Neural crest cell (in vitro differentiated cells): Measurements from ENCODE around the gene PRDM16. TPM values are rescaled to one million over a fixed set of nuclear protein-coding genes. Genes with fewer than 3 reads are reported as not detected.

ENCODE experiments used
- DNase-seq: peaks from one replicate; pipeline ENCODE4 v3.0.0; 2021; ENCODE audit warnings: low read depth, mixed read lengths, low spot score
- H3K27ac Mint-ChIP-seq: one replicate; pipeline ENCODE4 v1.8.0; 2021; ENCODE audit warnings: mild to moderate bottlenecking, mixed read lengths; ENCODE audit not compliant: unreplicated experiment
- H3K27me3 Mint-ChIP-seq: 2 replicates; pipeline ENCODE4 v1.8.0; 2021; ENCODE audit warnings: low read depth, mild to moderate bottlenecking, mixed read lengths
- H3K36me3 Mint-ChIP-seq: 2 replicates; pipeline ENCODE4 v1.8.0; 2021; ENCODE audit warnings: low read depth, mild to moderate bottlenecking, mixed read lengths
- H3K4me1 Mint-ChIP-seq: 2 replicates; pipeline ENCODE4 v1.8.0; 2021; ENCODE audit warnings: mixed read lengths
- H3K4me3 Mint-ChIP-seq: one replicate; pipeline ENCODE4 v1.8.0; 2021; ENCODE audit warnings: mild to moderate bottlenecking, mixed read lengths
- H3K9me3 Mint-ChIP-seq: 2 replicates; pipeline ENCODE4 v1.8.0; 2021; ENCODE audit warnings: mixed read lengths
- total RNA-seq: library from RNA; stranded (reverse); gene quantifications from 2 replicates; pipeline ENCODE4 v1.2.1, GENCODE V29; 2021
- TF ChIP-seq, protein P1 (sequence below): fragments of 200-600 bp; sonication (generic); conservative IDR thresholded peaks from 2 replicates; pipeline ENCODE4 v1.5.0; 2021; ENCODE audit warnings: antibody characterized with exemption, mild to moderate bottlenecking

PRDM16 gene
- total RNA-seq, 1 donor from 2014 or later: 11.7 TPM

GRCh38 chr1:3132660-3133059 lies 63.7 kb downstream of the PRDM16 start:
- H3K27ac Mint-ChIP-seq: no peak overlapping the region
- H3K27me3 Mint-ChIP-seq: no peaks in the 10 kb centered on the region
- TF ChIP-seq, protein P1, sequence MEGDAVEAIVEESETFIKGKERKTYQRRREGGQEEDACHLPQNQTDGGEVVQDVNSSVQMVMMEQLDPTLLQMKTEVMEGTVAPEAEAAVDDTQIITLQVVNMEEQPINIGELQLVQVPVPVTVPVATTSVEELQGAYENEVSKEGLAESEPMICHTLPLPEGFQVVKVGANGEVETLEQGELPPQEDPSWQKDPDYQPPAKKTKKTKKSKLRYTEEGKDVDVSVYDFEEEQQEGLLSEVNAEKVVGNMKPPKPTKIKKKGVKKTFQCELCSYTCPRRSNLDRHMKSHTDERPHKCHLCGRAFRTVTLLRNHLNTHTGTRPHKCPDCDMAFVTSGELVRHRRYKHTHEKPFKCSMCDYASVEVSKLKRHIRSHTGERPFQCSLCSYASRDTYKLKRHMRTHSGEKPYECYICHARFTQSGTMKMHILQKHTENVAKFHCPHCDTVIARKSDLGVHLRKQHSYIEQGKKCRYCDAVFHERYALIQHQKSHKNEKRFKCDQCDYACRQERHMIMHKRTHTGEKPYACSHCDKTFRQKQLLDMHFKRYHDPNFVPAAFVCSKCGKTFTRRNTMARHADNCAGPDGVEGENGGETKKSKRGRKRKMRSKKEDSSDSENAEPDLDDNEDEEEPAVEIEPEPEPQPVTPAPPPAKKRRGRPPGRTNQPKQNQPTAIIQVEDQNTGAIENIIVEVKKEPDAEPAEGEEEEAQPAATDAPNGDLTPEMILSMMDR: no peak
- H3K9me3 Mint-ChIP-seq: no peaks in the 10 kb centered on the region
- DNase-seq: no peak
- no peak overlapping the region for H3K4me3 Mint-ChIP-seq
- H3K4me1 Mint-ChIP-seq: peaks cover 50% of the 10 kb centered on the region
- H3K36me3 Mint-ChIP-seq: no peaks in the 10 kb centered on the region

DNA sequence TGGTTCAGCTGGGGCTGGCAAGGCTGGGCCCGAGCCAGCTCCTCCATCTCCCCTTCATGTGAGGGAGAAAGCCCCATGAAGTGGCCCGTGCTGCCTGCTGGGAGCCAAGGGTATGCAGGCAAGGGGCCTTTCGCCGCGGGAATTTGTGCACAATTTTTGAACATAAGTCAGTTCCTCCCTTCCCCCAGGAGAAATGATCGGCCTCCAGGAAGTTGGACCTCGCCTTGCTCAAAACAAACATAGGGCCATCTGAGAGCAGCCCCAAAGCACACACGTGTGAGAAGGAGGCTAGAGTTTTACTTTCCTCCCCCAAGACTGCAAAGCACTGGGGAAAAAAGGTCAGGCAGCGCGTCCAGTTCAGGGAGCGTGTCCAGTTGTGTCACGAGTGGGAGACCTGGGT lies 64.7 kb downstream of the PRDM16 start:
- H3K27me3 Mint-ChIP-seq: peaks cover under 1% of the 10 kb centered on the region
- H3K9me3 Mint-ChIP-seq: no peaks in the 10 kb centered on the region
- peaks cover 51% of the 10 kb centered on the region for H3K4me1 Mint-ChIP-seq
- TF ChIP-seq, protein P1: no peak
- no peaks in the 10 kb centered on the region for H3K36me3 Mint-ChIP-seq
- no peak for DNase-seq
- H3K27ac Mint-ChIP-seq: no peak overlapping the region
- no peak overlapping the region for H3K4me3 Mint-ChIP-seq

DNA sequence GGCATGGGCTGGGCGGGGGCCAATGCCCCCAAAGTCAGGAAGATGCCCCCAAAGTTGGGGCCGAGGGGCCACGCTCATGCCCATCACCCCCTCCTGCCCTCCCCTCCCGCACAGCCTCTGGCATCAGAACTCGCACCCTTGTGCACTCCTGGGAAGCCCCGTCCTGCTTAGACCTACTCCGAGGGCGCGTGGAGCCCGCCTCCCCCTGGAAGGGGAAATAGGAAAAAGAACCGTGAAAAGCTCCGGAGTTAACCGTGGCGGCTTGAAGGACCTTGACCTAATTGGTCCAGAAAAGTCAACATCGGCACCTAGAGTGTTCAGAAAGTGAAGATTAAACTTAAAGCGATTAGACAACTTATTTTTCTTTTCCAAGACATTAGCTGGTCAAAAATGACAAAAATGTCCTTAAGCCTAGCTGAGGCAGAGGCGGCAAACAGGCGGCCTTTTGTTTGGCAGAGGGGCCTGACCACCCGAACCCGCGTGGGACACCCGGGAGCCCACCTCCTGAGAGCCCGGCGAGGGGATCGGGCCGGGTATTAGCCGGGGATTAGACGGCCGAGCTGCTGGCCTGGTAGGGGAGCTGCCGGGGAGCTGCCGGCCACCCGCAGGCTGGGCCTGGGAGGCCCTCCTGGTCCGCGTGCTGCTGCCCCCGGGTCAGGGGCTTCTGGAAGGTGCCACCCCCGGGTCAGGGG lies 65.5 kb downstream of the PRDM16 start:
- Mint-ChIP-seq H3K9me3 (no peaks in the 10 kb centered on the region), H3K4me1 (peaks cover 52% of the 10 kb centered on the region), H3K27ac (no peak overlapping the region), H3K4me3 (no peak overlapping the region), H3K36me3 (no peaks in the 10 kb centered on the region), H3K27me3 (peaks cover 4% of the 10 kb centered on the region)
- TF ChIP-seq, protein P1: no peak
- no peak for DNase-seq

- Mint-ChIP-seq H3K4me1 (peaks cover 59% of the 10 kb centered on the region), H3K9me3 (no peaks in the 10 kb centered on the region), H3K27me3 (peaks cover 6% of the 10 kb centered on the region), H3K4me3 (no peak overlapping the region), H3K36me3 (no peaks in the 10 kb centered on the region), H3K27ac (no peak overlapping the region)
- no peak for DNase-seq
- TF ChIP-seq, protein P1: no peak
Observed at GRCh38 chr1:3135073-3135702, 66.2 kb downstream of the PRDM16 start.

DNA sequence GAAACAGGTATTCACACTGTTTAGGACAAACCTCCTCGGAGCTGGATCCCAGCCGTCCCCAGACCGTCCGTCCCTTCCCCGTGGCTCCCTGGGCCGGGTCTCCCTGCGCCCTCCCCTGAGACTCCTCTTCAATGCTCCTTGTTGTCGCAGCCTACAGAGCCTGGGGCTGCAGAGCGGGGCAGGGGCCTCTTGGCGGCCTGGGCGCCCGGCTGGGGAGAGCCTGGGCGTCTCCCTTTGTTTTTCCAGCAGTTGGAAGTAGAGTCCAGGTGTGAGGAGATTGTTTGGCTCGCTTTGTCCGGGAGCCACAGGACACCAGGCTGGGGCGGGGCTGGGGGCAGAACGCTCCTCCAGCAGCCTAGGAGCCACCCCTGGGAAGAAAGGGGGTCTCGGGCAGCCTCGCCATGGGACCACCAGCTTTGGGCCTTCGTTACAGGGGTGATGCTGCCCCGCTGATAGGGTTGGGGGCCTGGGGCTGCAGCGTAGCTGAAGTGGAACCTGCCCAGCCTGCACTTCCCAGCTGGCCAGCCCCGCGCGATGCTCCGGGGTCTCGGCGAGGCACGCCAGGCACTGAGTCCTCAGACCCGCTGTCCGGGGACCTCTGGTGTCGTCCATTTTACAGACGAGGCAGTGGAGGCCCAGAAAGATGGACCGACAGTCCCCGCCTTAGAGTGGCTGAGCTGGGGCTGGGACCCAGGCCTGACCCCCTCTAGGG lies 66.9 kb downstream of the PRDM16 start:
- Mint-ChIP-seq H3K27me3 (peaks cover 6% of the 10 kb centered on the region), H3K27ac (no peak overlapping the region), H3K4me3 (no peak overlapping the region), H3K4me1 (peaks cover 59% of the 10 kb centered on the region), H3K9me3 (no peaks in the 10 kb centered on the region), H3K36me3 (no peaks in the 10 kb centered on the region)
- TF ChIP-seq, protein P1: no peak
- no peak for DNase-seq
